IPS-20b (cell line): Measurements from ENCODE around the gene NTN4.

ENCODE experiments used
- H3K27ac ChIP-seq: one replicate; pipeline ENCODE4 v1.5.1; 2013; ENCODE audit warnings: low read length
- H3K27me3 ChIP-seq: 2 replicates; pipeline ENCODE4 v1.6.1; 2013; ENCODE audit warnings: mild to moderate bottlenecking, low read length, inconsistent platforms; ENCODE audit not compliant: insufficient read depth
- H3K36me3 ChIP-seq: 2 replicates; pipeline ENCODE4 v1.6.1; 2013; ENCODE audit warnings: low read depth, mild to moderate bottlenecking, inconsistent platforms, low read length, moderate library complexity; ENCODE audit not compliant: insufficient read depth
- H3K4me1 ChIP-seq: 2 replicates; pipeline ENCODE4 v1.6.1; 2013; ENCODE audit warnings: mild to moderate bottlenecking, control low read depth, inconsistent platforms, low read length, moderate library complexity; ENCODE audit not compliant: insufficient read depth
- H3K4me3 ChIP-seq: 2 replicates; pipeline ENCODE4 v1.5.1; 2013; ENCODE audit warnings: mild to moderate bottlenecking, low read length, inconsistent platforms
- H3K9ac ChIP-seq: 2 replicates; pipeline ENCODE4 v1.6.1; 2013; ENCODE audit warnings: low read depth, mild to moderate bottlenecking, inconsistent platforms, low read length, moderate library complexity
- H3K9me3 ChIP-seq: 2 replicates; pipeline ENCODE4 v1.6.1; 2013; ENCODE audit warnings: mild to moderate bottlenecking, low read depth, low read length, inconsistent platforms; ENCODE audit not compliant: insufficient read depth

The NTN4 gene

DNA sequence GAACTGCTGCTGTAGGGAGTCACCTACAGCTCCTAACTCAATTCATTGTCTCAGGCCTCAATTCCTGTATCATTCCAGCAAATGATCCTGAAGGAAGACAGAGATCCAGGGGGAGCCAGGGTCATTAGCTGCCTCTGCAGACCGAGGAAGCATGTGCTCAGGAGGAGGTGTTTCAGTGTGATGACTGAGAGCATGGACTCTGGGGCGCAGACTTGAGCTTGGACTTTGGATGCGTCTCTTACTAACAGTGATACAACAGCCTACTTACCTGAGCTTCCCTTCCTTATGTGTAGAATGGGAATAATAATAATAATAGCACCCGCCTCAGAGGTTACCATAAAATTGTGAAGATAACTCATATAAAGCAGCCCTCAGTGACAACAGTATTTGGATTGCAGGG, 147.3 kb downstream of the NTN4 start:
- Histone ChIP-seq H3K4me1 (peaks cover 2% of the 10 kb centered on the region; the same call in 1 of the 2 replicates), H3K27ac (no peak overlapping the region), H3K36me3 (no peaks in the 10 kb centered on the region), H3K9ac (no peak overlapping the region), H3K4me3 (no peak overlapping the region), H3K27me3 (no peaks in the 10 kb centered on the region), H3K9me3 (no peaks in the 10 kb centered on the region)

DNA sequence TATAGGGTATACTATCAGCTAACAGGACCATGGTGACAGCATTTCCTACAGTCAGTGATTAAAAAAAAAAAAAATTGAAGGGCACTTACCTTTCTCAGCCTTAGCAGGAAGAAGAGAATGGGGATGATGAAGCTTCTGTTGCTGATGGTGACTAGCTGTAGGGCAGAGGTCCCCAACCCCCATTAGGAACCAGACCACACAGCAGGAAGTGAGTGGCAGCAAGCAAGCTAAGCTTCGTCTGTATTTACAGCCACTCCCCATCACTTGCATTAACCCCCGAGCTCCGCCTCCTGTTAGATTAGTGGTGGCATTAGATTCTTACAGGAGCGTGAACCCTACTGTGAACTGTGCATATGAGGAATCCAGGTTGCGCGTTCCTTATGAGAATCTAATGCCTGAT, 148.0 kb downstream of the NTN4 start:
- no peaks in the 10 kb centered on the region for H3K27me3 ChIP-seq
- no peak overlapping the region for H3K9ac ChIP-seq
- H3K4me3 ChIP-seq, result no peak overlapping the region
- H3K27ac ChIP-seq, result no peak overlapping the region
- H3K9me3 ChIP-seq, result no peaks in the 10 kb centered on the region
- H3K36me3 ChIP-seq, result no peaks in the 10 kb centered on the region
- peaks cover 2% of the 10 kb centered on the region; the same call in 1 of the 2 replicates for H3K4me1 ChIP-seq

DNA sequence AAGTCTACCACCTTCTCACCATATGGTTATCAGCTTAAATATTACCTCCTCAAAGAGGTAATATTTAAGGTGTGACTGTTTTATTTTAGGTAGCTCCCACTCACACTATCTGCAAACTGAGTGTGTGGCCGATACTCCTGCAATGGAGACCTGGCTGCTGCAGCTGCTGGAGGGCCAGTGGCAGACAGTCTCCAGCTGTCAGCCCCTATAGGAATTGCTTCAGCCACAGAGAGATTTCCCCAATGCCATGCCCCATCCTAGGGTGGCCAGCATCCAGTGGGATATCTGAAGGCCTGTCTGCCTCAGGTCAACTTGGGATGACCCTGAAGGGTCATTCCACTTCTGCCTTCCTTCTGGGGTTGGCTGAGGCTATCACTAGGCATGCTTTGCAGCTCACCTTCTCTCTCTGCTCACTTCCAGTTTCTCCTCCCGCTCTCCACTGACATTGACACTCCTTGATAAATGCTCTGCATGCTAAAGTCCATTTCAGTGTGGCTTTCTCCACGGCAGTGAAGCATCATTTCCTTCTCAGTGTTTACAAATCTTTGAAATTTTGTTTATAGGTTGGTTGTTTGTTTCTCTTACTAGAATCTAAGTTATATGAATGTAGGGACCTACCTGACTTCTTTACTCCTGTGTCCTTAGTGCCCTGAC, 149.1 kb downstream of the NTN4 start:
- H3K27ac ChIP-seq, result no peak overlapping the region
- no peak overlapping the region for H3K9ac ChIP-seq
- H3K4me1 ChIP-seq, result no peaks in the 10 kb centered on the region
- no peaks in the 10 kb centered on the region for H3K36me3 ChIP-seq
- H3K27me3 ChIP-seq, result no peaks in the 10 kb centered on the region
- H3K4me3 ChIP-seq, result no peak overlapping the region
- H3K9me3 ChIP-seq, result no peaks in the 10 kb centered on the region

DNA sequence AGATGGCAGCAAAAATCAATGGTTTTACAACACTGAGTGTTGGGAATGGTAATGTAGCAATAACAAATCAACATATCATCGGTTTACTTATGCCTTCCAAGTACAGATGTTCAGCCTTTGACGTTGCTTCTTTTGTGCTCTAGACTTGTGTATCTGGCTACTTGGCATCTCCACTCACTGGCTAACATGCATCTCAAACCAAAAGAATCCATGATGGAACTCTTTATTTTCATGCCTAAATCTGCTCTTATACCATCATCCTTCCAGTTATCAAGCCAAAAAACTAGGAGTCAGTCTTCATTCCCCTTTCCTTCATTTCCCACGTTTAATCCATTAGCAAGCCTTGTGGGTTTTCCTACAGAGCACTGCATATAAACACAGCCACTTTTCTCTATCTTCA, 150.0 kb downstream of the NTN4 start:
- no peak overlapping the region for H3K9ac ChIP-seq
- no peaks in the 10 kb centered on the region for H3K27me3 ChIP-seq
- H3K9me3 ChIP-seq, result no peaks in the 10 kb centered on the region
- H3K36me3 ChIP-seq, result no peaks in the 10 kb centered on the region
- no peak overlapping the region for H3K4me3 ChIP-seq
- H3K4me1 ChIP-seq, result no peaks in the 10 kb centered on the region
- no peak overlapping the region for H3K27ac ChIP-seq

DNA sequence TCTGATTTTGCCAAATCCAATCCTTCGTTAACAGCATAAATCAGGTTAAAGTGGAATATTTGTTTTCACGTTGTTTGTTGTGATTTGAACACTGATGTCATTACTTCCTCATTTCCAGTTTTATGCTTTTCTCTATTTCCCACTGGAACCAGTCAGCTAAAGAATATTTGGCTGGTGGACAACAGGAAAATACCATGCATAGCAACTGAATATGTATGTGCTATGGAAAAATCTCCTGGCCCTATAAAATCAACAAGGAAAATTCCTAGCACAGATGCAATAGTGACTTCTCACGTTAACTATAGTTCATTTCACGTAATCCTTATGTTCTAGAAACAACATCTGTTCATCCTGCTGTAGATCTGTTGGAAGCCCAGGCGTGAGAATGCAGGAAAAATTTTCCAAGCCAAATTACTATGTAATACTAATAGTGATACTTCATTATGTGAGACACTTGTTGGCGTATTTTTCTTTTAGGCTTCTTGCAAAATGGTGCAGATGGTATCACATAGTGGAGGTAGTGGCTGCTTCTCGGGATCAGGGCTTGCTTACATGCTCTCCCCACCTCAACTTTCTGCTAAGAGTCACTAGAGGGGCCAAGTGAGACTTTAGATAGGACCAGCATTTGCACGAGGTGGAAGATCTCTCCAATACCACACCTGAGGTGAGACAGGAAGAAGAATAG, 153.0 kb downstream of the NTN4 start:
- Histone ChIP-seq H3K27me3 (no peaks in the 10 kb centered on the region), H3K9me3 (no peaks in the 10 kb centered on the region), H3K9ac (no peak overlapping the region), H3K4me3 (no peak overlapping the region), H3K4me1 (no peaks in the 10 kb centered on the region), H3K27ac (no peak overlapping the region), H3K36me3 (no peaks in the 10 kb centered on the region)

DNA sequence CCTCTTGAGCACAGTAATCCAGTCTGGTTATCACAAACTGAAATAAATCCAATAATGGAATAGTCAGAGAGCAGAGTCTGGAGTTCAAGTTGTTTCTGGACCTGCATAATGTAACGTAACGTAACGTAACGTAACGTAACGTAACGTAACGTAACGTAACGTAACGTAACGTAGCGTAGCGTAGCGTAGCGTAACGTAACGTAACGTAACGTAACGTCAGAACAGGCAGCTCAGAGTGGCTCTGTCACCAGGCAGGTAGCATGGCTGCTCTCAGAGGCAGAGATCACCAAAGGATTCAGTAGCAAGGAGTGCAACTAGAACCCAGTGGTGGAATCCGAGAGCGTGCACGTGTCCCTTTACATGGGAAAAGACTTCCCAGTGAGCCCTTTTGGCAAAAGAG, 153.6 kb downstream of the NTN4 start:
- Histone ChIP-seq H3K4me1 (no peaks in the 10 kb centered on the region), H3K27ac (no peak overlapping the region), H3K36me3 (no peaks in the 10 kb centered on the region), H3K9ac (no peak overlapping the region), H3K27me3 (no peaks in the 10 kb centered on the region), H3K4me3 (no peak overlapping the region), H3K9me3 (no peaks in the 10 kb centered on the region)

DNA sequence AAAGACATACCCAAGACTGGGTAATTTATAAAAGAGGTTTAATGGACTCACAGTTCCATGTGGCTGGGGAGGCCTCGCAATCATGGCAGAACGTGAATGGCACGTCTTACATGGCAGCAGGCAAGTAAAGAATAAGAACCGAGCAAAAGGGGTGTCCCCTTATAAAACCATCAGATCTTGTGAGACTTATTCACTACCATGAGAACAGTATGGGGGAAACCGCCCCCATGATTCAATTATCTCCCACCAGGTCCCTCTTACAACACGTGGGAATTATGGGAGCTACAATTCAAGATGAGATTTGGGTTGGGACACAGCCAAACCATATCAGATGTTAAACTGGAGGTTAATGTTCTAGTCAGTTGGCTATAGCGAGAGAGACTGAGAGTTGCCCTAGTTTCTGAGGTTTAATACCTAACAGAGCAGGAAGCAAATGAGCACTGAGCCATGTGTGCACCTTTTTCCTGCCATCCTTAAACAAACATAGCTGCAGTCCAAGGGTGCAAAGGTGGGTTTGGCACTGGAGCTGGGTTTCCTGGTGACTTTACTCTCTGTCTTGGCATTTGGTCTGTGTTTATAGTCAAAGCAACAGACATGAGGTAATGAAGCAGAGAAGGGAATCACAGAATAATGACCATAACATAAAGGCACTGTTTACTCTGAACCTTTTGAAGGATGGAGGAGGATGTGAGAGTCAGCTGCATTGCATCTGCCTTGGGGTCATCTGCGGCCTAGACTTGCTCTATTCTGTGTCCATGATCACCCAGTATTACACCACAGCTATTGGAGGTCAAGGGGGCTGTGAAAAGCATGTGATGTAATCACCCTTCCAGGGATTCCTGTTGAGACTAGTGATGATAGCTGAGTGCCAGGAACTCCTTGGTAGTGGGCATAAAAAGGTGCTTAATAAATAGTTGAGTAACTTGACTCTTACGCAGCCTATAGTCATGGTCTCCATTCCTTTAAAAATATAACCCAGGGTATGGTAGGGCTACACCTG, 155.6 kb downstream of the NTN4 start:
- H3K4me1 ChIP-seq, result no peaks in the 10 kb centered on the region
- H3K27me3 ChIP-seq, result no peaks in the 10 kb centered on the region
- H3K27ac ChIP-seq, result no peak overlapping the region
- H3K4me3 ChIP-seq, result no peak overlapping the region
- no peak overlapping the region for H3K9ac ChIP-seq
- no peaks in the 10 kb centered on the region for H3K36me3 ChIP-seq
- H3K9me3 ChIP-seq, result no peaks in the 10 kb centered on the region

DNA sequence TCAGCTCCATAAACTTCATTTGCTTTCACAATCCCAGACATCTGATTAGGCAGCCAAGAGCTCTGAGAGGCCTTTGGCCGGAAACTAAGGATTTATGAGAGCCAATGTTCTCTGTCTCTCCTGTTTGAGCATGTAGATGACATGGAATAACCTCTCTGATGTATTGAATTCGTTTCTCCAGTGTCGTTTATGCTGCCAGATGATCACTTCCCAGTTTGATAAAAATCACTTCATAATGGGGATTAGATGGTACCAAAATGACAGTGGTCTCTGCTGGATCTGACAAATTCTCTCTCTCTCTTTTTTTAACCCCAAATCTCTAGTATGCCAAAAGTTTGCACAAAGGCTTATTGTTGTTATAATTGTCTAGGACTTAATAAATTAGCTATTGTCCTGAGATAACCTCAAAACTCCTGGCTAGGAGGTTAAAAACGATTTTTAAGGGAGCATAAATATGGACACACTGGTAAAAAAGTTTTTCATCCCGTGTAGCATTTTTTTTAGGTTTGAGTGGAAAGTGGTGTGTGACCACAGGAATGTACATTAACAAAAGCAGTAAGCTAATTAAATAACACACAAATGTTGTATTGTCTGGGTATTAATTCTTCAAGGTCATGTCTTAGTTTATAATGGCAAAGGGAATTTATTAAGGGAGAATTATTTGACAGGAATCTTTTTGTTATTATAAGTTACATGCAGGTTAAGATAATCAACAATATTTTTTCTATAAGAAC, 156.7 kb downstream of the NTN4 start:
- H3K4me1 ChIP-seq, result no peaks in the 10 kb centered on the region
- no peaks in the 10 kb centered on the region for H3K9me3 ChIP-seq
- H3K27ac ChIP-seq, result no peak overlapping the region
- H3K36me3 ChIP-seq, result no peaks in the 10 kb centered on the region
- H3K9ac ChIP-seq, result no peak overlapping the region
- no peak overlapping the region for H3K4me3 ChIP-seq
- H3K27me3 ChIP-seq, result no peaks in the 10 kb centered on the region

DNA sequence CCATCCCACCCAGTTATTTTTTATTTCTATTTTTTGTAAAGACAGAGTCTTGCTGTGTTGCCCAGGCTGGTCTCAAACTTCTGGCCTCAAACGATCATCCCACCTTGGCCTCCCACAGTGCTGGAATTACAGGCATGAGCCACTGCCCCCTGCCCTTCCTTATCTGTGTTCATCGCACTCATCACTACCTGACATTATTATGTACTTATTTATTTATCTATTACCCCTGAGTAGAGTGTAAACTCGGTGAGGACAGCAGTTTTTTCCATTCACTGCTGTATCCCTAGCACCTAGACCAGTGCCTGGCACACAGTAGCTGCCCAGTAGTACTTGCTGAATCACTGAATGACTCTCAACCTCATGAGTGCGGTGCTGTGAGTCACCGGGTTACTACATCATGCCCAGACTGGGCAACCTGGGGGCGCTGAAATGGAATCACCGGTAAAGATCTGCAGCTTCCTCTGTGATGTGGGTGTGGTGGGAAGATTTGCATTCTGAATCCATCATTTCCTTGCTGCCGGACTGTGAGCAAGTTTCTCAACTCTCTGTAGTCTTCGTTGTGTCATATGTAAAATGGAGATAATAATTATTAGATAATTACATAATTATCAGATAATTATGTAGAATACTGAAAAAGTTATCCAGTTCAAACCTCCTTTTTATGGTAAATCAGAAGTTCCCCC, 157.4 kb downstream of the NTN4 start:
- no peaks in the 10 kb centered on the region for H3K9me3 ChIP-seq
- H3K9ac ChIP-seq, result no peak overlapping the region
- no peaks in the 10 kb centered on the region for H3K36me3 ChIP-seq
- H3K27me3 ChIP-seq, result no peaks in the 10 kb centered on the region
- H3K4me3 ChIP-seq, result no peak overlapping the region
- H3K27ac ChIP-seq, result no peak overlapping the region
- no peaks in the 10 kb centered on the region for H3K4me1 ChIP-seq

DNA sequence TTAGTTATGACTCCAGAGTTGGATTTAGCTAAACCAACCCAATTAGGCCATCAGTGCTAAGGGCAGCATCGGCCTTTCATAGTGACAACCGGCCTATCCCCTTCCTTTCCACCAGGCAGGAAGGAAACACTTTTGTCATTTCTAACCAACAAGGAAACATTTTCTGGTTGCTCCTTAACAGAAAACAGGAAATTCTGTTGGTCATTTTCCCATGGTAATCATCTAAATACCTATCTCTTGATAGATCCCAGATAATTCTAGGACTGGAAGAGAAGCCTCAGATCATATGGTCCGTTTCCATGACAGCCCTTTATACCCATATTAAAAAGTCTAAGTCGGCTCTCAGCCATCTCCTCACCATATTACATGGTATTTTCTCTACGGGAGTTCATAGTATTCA, 160.1 kb downstream of the NTN4 start:
- Histone ChIP-seq H3K36me3 (no peaks in the 10 kb centered on the region), H3K9me3 (no peaks in the 10 kb centered on the region), H3K27ac (no peak overlapping the region), H3K4me3 (no peak overlapping the region), H3K27me3 (no peaks in the 10 kb centered on the region), H3K9ac (no peak overlapping the region), H3K4me1 (no peaks in the 10 kb centered on the region)

DNA sequence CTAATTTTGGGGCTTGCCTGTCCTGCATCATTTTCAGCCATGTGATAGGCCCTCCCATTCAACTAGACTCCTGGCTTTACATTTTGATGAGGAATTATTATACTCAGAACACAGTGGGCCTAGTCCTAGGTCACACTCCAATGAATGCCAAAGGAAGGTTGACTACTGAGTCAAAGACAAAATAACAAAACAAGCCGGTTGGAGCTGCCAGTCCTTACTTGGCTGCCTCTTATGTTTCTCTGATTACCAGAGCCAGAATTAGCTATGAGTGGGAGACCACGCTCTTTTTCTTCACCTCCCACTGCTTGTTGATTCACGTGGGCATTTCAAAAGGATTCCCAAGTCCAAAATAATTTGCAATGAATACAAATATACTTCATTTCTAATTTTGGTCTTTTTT, 161.2 kb downstream of the NTN4 start:
- Histone ChIP-seq H3K9me3 (no peaks in the 10 kb centered on the region), H3K9ac (no peak overlapping the region), H3K27ac (no peak overlapping the region), H3K4me1 (peaks cover 4% of the 10 kb centered on the region), H3K4me3 (no peak overlapping the region), H3K27me3 (no peaks in the 10 kb centered on the region), H3K36me3 (no peaks in the 10 kb centered on the region)
